Superior temporal gyrus (tissue), 1 donor: ENCODE results near the gene C10orf88.

ENCODE experiments used
- DNase-seq: peaks from one replicate; pipeline ENCODE4 v3.0.0-alpha.2; 2016; ENCODE audit errors: extremely low spot score

Gene C10orf88, protein sequence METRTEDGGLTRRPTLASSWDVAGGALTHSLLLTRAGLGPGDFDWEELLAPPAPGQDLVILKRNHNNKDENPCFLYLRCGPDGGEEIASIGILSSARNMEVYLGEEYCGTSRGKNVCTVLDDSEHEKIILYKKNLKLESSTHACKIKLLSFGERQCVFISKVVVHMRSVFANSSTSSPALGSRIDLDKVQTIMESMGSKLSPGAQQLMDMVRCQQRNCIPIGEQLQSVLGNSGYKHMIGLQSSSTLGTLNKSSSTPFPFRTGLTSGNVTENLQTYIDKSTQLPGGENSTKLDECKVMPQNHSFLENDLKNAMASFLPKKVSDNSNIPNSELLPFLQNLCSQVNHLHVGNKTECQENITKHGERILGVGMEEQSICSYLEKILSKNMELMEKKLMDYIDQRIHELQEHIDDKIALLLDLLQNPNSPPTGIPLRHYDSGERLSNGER

DNA sequence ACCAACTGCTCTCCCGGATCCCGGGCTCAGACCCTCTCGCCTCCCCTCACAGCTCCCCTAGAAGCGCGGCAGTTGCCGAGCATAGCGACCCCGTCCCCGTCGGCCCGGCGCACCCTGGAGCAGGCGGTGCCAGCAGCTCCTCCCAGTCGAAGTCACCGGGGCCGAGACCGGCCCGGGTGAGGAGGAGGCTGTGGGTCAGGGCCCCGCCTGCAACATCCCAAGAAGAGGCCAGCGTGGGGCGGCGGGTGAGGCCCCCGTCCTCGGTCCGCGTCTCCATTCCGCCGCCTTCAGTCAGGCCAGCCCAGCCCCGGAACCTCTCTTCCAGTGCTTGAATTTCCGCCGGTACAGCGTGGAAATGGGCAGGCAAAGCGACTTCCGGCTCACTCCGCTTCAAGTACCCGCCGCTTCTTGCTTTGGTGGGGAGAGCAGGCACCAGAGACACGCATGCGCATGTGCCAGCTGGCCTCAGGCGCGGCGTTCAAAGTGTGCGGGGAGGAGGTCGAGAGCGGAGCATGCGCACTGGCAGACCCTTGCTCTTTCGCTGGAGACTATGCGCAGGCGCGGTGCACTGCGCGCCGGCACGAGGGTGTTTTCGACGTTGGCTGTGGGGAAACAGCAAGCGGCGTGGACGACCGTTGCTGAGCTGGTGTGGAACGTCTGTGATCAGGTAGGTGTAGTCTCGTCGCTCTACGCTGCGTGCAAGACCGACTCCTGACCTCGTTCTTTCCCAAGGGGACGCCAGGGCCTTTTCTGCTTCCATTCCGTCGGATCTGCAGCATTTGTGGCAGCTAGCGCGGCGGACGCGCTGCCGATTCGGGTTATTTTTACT, at the start of gene C10orf88:
Gene C10orf88 (minus strand): TSS at position 326 of the 829 bp plus-strand sequence. CDS start 49 bp downstream, at position 277.
- peak; percentile 98 for DNase-seq

DNA sequence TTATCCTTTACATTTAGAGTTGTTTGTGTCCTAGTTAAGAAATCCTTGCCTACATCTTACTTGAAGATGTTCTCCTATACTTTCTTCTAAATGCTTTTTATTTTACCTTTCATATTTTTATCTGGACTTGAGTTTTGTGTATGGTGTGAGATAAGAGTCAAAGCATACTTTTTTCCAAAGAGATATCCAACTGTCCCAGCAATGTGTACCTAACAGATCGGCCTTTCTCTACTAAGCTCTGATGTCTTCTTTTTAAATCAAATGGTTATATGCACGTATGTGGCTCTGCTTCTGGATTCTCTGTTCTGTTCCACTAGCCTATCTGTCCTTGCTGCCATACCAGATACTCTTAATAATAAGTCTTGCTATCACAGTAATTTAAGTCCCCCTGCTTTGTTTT, 47.3 kb upstream of the C10orf88 start:
- no peak for DNase-seq

DNA sequence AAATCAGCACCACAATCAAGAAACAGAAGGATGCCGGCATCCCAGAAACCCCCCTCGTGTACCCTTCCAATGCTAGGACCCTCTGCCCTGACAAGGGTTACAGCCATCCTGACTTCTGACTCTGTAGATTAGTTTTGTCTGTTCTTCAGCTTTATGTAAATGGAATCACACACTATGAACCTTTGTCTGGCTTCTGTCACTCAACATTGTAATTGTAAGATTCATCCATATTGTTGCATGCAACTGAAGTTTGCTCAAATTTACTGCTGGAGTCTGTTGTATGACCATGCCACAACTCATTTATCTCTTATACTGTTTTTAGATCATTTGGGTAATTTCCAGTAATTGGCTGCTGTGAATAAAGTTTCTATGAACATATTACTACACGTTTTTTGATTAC, 46.1 kb upstream of the C10orf88 start:
- no peak for DNase-seq

DNA sequence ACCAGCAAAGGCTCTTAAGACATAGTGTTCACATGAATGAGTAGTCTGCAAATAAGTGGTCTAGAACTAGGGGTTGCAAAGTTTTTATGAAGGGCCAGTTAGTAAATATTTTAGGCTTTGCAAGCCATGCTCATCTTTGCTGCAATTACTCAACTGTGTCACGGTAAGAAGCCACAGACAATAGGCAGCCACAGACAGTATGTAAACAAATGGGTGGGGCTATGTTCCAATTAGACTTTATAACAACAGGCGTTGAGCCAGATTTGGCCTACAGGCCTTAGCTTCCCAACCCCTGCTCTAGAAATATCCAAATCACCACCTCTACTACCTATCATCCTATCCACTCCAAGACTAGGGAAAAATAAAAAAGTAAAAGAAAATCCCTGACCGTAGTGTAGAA, 45.3 kb upstream of the C10orf88 start:
- DNase-seq, result no peak

DNA sequence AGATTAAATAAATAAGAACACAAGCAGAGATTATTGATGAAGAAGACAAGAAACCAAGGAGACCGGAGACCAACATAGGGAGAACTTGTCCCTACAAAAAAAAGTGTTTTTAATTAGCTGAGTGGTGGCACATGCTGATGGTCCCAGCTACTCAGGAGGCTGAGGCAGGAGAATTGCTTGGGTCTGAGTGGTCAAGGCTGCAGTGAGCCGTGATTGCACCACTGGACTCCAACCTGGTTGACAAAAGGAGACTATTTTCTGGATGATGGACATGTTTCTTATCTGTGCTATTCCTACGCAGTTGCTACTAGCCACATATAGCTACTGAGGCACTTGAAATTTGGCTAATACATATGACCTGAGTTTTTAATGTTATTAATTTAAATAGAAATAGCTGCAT, 44.9 kb upstream of the C10orf88 start:
- DNase-seq, result no peak

DNA sequence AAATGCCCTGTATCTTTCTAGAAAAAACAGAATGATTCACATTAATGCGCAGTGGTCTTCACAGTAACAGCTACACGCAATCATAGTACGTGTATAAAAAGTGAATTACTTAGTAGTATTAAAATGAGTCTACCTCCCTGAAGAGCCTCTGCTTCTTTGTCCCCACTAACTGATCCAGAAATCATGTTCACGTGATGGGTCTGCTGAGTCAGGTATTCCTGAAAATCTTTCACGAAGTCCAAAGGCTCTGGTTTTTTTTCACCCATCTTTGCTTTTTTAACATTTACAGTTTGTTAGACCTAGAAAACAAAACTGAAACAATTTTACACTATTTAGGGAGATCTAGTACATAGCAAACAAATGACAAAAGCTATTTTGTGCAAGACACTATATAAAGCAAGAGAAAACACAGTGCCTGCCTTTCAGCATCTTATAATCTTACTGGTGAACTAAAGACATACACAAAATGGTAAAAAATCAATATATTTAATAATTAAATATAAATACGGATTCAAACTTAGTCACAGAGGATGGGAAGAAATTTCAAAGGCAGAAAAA, 44.4 kb upstream of the C10orf88 start:
- no peak for DNase-seq

DNA sequence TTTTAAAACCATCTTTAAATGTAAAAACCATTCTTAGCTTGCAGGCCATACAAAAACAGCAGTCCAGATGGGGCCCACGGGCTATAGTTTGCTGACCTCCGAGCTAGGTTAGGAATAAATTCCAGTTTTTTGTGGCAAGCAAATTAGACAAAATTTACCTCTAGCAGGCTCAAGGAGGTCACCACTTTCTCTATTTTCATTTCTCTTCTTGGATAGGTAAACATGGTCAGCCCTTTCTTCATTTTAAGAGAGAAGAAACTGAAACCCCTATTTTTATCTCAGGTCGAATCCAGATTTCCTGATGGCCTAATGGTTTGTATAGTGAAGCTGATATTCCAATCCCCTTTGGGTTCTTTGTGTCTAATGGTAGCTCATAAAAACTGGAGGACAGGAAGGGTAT, 43.8 kb upstream of the C10orf88 start:
- DNase-seq, result no peak

DNA sequence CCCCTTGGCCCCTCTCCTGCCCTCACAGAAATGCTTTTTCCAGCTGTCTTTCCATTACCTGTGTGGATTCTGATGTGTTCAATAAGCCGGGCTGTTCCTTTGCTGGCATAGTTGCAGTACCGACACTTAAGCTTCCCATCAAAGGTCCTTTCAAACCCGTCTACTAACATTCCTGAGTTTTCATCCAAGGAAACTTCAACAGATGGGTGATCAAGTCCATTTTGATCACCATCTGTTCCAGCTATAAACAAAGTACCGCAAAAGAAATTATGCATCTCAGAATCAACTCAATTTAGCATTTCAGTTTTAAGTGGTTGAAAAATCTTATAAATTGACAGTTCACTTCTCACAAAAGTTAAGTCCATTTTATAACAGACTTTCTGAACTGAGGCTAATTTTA, 41.9 kb upstream of the C10orf88 start:
- DNase-seq, result peak; percentile 10

DNA sequence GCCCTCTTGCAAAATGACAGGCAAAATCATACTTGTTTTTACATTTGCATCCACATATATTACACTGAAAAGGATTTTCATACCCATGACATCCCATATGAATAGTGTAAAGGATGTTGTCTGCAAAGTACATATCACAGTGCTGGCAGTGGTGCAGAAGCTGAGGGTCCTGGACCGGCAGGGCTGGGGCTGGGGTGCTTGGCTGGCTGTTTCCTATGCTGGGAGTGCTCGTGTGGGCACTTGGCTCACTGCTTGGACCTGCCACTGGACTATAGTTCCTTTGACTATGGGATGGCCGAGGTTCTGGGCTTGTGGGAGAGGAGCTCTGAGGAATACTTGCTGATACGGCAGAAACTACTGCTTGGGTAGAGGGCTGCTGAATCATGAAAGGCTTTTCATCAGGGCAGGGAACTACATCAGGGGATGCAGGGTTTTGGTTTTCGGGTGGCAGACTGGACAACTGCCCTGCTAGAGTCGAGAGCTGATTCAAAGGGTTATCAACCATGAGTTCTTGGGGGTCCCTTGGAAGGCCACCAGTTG, 39.8 kb upstream of the C10orf88 start:
- DNase-seq, result no peak

DNA sequence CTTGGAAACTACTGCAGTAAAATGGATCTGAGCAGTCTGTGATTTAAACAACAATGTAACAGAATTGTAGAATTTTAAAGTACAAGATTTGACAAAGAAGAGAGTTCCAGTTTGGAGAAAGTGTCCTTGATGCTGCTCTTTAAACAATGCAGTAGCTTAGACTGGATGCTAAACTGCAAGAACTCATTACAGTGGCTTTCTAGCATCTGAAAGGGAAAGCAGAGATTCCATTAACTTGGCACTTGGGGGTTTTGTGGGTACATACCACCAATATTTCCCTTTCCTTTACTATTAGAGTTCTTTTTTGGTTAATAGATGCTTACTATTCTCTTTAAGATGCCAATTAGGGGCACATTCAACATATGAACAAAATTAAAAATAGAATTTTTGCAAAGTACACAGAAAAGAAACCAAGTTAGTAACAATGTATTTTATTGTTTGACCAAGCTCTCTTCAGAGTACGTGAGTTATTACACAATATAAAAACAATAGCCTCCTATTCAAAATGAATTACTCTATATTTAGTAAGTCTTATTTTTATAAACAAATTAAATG, 38.1 kb upstream of the C10orf88 start:
- DNase-seq, result peak; percentile 68

DNA sequence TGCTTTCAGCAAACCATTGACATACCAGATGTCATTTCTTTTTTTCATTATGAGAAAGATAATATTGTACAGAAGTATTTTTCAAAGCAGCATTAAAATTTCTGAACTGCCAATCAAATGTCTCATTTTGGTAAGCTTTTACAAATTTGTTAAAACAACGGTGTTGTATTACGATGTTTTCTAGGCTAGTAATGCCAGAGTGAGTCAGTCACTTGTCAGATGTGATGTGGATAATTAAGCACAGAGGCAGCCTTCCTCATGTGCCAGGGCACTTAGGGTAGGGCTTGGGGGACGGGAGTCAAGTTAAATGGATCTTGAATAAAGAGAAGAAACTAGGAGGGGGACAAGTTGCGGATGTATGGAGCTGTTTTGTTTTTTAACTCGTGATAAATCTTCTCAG, 36.3 kb upstream of the C10orf88 start:
- DNase-seq, result peak; percentile 20

DNA sequence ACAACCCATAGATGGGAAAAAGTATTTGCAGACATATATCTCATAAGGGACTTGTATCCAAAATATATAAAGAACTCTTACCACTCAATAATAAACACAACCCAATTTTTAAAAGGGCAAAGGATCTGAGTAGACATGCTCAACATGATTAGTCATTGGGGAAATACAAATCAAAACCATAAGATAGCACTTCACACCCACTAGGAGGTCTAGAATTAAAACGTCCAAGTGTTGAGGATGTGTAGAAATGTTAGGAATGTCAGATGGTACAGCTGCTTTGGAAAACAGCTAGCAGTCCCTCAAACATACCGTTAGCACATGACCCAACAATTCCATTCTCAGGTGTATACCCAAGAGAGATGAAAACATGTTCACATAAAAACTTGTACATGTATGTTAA, 34.5 kb upstream of the C10orf88 start:
- no peak for DNase-seq

DNA sequence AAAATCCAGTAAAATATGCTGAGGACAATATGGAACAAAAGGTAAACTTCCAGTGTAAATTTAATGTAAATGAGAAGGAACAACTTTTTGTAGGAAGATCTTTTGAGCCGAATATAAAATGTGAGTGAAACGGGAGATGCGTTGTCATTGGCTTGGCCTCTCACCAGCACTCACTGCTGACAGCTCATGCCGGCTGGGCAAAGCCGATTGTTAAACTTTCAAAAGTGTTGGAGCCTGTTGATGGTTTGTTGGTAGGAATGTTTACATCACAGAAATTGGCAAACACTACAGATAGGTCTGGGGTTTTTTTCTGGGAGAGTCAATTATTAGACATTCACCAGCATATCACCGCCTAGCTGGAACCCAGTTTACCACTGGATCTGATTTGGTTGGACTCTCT, 32.3 kb upstream of the C10orf88 start:
- DNase-seq, result peak; percentile 24

DNA sequence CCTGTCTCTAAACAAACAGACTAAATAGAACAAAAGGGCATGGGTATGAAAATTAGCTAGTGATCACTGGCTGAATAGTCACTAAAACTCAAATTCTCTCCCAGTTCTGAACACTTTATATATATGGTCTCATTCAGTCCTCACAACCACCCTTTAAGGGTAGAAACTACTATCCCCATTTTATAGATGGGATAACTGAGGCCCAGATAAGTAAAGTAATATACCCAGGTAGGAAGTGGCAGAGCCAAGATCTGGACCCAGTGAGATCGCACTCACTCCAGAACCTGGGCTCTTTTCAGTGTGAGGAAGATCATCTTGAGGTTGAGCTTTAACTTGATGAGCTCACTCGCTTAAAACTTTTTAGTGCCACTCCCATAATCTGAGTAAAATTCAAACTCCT, 30.7 kb upstream of the C10orf88 start:
- DNase-seq, result no peak

DNA sequence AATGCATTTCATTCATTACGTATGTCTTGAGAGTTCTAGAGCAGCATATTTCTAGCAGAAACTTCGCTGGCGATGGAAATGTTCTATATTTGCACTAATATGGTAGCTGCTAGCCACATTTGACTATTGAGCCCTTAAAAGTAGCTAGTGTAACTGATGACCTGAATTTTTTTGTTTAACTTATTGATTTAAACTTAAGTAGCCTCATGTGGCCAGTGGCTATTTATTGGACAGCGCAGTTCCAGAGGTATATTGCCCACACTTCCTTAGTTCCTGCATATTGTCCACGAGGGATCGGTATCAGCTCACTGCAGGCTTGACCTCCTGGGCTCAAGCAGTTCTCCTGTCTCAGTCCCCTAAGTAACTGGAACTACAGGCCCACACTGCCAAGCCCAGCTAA, 29.9 kb upstream of the C10orf88 start:
- no peak for DNase-seq

DNA sequence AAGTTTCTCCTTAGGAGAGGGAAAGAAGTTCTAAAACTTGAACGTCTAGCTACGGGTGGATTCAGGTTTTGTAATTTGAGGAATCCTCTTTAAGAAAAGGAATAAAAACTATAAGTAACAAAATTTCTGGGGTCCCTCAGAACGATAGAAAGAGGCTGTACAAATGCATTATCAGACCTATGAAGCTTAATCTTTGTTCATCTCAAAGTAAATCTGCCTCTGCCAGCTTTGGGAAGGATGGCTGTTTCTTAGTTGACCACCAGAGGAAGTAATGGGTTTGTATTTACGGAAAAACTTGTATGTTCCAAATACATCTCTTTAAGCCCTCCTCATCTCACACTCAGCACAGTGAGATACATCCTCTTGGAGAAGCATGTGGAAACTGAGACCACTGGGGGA, 27.0 kb upstream of the C10orf88 start:
- DNase-seq, result peak; percentile 32

DNA sequence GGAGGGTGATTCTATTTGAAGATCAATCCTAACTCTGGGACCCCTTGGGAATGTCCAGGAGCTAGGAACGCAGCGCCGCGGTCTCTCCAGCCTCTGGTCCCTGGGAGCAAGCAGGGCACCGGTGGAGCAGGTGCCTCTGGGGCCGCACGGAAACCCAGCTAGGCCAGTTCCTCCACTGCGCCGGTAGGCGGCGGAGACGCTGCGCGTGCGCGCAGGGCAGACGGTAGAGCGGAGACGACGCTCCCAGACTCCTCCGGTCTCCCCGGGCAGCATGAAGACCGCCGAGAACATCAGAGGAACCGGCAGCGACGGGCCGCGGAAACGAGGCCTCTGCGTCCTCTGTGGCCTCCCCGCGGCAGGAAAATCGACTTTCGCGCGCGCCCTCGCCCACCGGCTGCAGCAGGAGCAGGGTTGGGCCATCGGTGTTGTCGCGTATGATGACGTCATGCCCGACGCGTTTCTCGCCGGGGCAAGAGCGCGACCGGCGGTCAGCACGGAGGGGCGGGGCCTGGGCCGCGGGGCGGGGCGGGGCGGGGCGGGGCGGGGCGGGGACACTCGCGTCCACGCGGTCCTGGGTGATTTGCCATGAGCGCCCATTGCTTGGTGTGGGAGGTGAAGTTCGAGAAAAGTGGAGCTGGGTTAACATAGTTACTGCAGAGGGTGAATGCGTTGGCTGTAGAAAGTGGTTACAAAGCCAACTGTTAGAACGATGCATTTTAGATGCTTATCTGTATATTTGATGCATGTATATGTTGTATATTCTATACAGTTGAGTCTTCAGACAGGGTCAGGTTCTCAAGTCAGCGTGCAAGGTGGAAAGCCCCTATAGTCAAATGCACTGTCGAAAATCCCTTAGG, 26.4 kb upstream of the C10orf88 start, which contains the start of gene PSTK:
Gene PSTK (plus strand): TSS at position 193 of the 857 bp plus-strand sequence. CDS start 79 bp downstream, at position 272.
- peak; percentile 93 for DNase-seq

DNA sequence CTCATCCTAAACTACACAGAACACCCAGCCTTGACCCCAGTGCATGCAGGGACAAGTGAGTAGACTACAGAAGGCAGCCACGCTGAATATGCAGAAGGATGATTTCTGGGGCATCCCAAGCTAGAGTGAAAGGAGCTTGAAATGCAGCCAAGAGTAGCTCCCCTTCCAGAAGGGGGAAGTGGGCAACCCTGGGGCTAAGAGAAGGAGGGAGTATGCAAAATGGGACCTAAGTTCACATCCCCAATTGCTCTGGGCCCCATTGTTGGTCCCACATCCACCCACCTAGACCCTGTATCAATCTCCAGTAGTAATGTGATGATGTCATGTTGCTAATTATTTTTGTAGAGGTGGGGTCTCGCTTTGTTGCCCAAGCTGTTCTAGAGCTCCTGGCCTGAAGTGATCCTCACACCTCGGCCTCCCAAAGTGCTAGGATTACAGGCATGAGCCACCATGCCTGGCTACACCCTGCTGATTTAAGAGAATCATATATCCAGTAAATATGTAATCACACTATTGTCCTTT, 20.6 kb upstream of the C10orf88 start:
- DNase-seq, result no peak

DNA sequence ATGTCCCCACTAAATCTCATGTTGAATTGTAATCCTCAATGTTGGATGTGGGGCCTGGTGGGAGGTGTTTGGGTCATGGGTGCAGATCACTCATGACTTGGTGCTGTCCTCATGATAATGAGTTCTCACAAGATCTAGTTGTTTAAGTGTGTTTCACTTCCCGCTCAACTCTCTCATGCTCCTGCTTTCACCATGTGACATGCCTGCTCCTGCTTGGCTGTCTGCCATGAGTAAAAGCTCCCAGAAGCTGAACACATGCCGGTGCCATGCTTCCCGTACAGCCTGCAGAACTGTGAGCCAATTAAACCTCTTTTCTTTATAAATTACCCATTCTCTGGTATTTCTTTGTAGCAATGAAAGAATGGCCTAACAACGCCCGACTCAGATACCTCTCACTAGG, 20.0 kb upstream of the C10orf88 start:
- DNase-seq, result no peak

DNA sequence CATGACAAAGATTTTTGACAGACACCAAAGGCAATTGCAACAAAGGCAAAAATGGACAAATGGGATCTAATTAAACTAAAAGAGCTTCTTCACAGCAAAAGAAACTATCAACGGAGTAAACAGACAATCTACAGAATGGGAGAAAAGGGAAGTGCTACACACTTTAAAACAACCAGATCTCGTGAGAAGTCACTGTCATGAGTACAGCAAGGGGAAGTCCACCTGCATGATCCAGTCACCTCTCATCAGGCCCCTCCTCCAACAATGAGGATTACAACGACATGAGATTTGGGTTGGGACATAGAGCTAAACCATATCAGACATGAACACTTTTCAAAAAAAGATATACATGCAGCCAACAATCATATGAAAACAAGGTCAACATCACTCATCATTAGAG, 14.7 kb upstream of the C10orf88 start:
- no peak for DNase-seq

DNA sequence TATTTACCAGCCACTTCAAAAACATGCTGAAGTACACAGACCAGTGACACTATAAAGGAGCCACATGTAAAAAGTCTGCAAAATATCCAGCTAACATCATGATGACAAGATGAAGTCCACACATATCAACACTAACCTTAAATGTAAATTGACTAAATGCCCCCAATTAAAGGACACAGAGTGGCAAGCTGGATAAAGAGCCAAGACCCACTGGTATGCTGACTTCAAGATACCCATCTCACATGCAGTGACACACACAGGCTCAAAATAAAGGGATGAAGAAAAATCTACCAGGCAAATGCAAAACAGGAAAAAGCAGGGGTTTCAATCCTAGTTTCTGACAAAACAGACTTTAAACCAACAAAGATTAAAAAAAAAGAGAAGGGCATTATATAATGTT, 12.9 kb upstream of the C10orf88 start:
- no peak for DNase-seq
